HG03095 (cell line): Measurements from ENCODE around the gene LMO1.

Experiments used
- ATAC-seq: cut with Tn5 transposase; IDR thresholded peaks from one replicate; pipeline ENCODE4 v1.9.1; 2021; ENCODE audit warnings: moderate library complexity; ENCODE audit not compliant: unreplicated experiment

Gene LMO1

DNA sequence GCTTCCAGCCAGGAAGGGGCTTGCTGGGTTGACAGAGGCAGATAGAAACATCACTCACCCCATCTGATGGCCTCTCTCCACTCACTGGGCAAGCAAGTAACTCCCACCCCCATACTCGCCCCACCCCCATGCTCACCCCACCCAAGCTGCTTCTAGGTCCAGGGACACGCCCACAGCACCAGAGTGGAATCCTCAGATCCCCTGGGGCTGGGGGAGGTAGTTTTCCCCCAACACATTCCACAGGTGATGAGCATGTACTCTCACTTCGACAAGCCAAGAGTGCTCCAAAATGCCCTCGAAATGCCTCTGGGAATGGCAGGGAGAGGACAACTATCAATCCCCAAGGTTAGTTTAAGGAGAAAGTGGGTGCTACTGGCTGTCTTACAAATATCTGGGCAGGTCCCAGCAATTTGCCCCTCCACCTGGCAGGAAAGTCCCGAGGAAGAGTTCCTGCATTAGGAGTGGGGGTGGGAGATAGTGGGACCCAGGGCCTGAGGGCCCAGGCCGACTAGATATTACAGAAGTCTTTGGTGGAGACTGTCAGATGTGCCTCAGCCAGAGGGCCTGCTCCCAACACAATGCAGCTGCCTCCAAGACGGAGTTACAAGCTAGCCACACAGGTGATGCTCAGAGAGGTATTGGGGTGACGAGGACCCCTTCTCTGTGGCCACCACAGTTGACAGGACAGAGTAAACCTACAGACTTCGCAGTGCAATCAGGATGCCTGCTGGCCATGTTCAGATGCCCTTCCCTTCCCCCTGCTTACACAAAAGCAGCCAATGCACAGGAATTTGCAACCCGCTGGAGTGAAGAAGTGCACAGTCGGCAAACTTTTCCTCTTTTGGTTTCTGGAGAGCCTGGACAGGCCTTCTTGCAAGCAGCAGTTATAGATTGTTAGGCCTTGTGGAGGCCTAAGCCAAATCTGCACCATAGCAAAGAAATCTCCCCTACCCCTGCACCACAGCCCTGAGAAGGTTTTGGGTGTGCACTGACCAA lies 2.9 kb upstream of the LMO1 start:
- no peak for ATAC-seq

DNA sequence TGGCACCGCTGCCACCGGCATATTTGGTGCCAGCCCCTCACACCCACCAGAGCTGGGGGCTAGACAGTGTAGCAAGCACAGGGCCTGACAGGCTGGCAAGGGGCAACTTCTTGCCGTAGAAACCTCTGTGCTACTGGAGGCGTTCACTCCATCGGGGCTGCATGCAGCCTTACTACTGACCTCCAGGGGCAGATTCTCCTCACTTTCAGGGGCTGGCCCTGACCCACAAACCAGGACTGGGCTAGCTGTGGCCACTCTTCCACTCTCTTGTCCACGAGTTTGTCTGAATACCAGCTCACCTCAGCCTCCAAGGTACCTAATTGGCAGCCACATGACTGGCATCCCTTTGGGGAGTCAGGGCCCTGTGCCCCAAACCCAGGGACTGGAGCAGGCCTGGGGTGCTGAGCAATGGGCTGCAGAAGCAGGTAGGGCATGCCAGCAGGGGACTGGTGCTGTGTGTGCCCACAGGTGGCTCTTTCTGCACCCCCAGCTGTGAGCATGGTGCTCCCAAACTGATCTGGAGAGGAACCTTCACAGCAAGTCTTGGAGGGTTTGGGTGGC lies 2.1 kb upstream of the LMO1 start:
- ATAC-seq: no peak

DNA sequence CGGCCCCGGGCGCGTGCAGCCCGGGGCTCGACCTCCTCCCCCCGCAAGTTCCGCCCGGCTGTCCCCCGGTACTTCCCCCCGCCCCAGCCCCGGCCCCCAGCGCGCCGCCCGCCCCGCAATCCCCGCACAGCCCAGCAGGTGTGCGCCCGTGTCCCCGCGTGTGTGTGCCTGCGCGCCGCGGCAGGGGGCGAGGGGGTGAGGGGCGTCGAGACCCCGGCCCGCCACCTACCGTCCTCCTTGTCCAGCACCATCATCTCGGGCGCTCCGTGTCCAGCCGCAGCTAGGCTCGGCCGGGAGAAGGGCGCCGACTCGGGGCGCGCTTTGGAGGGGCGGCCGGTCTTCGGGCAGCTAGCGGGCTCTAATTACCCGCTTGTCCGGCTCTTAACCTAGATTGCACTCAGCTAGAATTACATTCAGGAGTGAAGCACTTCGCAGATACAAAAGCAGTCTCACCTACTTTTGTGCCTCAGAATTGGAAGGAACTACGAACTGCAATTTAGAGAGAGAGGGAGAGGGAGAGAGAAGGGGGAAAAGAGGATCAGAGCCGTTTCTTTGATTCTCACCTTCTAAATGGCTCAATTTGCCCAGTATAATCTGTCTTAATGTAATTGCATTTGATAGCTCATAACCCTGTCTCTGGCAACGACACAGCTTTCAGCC lies 439 bp downstream of the LMO1 start:
- no peak for ATAC-seq

DNA sequence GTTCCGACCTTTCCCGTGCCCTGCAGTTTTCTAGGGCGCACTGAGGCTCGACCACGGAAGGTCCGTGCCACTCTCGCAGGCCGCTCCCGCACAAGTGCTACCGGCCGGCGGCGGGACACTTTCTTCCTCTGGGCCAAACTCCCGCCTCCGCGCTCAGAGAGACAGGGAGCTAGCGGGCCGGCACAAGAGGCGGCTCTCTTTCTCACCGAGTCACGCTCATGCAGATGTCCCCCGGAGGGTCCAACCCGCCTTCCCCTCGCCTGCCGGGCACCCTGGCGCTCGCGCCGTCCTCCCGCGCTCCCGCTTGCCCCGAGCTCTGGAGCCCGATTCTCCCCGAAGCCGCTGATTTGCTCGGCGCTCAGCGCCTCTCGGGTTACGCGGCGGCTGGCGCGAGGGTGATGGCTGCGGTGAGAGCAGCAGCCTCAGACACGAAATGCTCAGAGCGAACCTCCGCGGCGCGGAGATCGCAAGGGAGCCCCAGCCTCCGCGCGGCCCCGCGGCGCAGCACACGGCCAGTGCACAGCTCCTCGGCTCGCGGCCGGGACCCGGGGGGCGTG lies 1.0 kb downstream of the LMO1 start:
- no peak for ATAC-seq

DNA sequence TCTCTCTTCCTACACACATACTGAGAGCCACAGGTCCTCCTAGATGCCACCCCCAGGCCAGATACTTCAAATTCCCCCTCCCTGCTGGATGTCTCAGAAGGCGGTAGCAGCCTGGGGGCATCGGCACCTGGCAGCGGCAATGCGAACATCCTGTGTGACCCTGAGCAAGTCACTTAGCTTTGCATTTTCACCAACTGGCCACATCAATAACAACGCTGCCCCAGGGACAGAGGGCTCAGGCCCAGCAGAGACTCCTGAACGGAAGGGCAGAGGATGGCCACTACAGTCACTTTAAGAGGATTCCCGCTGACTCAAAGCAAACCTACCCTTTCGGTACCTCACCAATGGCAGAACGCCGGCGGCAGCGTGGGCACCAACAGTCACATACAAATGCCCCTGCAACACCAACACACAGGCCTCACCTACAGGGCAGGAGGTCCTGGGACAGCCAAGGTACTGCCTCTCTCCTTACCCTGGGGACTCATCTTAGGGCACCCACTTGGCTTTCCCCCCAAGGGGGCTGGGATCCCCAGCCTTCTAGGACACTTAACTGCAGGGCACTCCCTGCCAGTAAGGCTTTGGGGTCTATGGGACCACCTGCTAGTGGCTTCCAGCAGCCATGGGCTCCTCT lies 1.6 kb downstream of the LMO1 start:
- no peak for ATAC-seq

DNA sequence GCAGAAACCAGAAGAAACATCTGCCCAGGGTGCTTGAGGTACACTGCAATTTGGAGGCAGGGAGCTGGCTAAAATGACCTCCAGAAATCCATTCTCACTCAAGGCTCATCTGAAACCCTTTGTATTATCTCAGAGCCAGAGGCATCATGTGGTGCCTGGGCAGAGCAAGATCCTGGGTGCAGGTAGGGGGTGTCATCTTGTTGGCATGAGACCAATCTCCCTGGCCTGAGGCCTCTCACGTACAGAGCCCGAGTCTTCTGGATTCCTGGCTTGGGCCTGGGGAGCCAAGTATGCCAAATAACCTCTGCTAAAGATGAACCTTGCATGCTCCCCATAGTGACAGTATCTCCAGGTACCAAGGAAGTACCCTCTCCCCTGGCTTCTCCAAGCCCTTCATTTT lies 2.4 kb downstream of the LMO1 start:
- ATAC-seq: no peak

DNA sequence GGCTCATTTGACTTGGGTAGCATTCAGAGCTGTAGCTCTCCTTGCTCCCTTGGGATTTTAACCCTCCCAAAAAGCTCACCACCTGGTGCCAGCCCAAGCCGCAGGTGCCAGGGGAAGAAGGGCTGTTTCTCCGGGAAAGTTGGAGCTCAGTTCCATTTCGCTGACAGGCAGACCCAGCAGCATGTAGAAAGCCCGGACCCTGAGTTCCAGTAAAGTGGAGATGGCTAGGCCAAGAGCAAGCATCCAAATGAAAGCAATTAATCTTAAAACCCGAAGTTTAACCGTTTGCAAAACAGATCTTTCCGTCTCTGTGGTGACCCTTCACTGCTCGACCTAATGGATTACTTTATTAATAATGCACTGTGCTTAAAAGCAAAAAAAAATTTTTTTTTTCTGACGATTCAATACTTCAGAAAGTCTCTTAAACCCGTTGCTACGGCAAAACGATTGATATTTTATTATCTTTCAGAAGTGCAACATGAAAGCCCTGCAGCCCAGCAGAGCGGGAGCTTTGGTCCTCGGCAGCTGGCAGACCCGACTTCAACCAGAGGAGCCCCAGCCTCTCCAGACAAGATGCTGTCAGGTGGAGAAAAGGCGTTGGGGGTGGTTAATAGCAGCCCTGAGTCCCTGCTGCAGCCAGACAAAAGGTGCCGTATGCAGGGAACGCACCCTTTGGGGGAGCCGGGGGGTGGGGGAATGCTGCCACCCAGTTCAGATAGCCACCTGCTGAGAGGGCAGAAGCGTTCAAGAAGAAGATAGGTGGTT lies 3.3 kb downstream of the LMO1 start:
- no peak for ATAC-seq

DNA sequence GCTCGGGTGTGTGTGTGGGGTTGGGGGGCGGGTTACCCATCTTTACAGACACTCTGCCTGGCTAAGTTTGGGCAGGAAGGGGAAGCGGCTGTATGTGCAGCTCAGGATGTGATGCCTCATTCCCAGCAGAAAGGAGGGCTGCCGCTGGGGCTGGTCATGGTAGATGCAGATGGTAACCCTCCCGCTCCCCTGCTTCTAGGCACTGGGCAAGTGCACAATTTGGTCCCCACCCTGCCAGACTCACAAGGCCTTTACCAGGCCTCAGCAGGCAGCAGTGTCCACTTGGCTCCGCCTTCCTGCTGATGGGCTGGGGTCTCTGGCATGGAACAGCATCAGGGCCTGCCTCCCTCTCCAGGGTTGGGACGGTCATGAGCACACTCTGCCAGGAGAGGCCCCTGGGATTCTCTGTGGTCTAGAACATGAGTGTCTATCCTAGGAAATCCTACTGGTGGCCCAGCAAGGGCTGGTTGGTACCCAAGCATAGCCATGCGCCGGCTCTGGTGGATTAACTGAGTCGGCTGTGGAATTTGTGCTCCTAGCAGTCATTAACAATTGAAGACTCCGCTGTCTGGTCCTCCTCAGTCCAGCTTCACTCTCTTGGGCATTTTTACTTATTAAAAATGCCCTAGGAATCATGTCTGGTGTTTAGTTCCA lies 4.2 kb downstream of the LMO1 start:
- ATAC-seq: no peak

DNA sequence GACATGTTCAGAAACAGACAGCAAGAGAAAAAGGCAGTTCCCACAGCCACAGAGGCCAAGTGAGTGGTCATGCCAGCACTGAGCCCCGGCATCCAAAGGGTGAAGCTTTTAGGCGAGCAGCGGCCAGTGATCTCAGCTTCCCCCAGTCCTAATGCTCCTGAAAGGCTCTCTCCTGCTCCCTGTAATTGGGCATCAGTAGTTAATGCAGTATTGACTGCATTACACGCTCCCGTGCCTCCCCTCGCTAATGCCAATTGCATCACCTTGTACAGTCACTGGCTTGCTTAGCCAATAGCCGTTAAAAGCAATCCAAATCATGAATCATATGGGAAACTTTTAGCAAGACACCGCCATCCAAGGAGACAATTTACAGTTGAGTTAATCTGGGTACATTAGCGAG lies 4.9 kb downstream of the LMO1 start:
- no peak for ATAC-seq

DNA sequence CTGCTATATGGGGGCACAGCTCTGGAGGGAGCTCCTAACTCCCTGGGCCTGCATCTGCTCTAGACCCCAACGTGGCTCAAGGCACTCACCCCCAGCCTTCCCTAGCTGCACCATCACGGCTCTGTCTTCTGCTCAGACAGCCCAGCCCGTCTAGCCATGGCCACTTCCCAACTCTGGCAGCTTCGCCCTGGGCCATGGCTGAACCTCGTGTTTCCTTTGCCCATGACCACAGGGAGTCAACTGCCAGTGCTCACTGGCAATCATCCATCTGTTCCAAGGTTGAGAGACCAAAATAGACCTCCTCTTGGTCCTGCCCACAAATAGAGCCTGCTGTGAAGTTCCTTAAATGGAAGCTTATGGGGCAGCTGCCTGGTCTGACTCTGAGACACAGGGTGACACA lies 5.4 kb downstream of the LMO1 start:
- no peak for ATAC-seq

DNA sequence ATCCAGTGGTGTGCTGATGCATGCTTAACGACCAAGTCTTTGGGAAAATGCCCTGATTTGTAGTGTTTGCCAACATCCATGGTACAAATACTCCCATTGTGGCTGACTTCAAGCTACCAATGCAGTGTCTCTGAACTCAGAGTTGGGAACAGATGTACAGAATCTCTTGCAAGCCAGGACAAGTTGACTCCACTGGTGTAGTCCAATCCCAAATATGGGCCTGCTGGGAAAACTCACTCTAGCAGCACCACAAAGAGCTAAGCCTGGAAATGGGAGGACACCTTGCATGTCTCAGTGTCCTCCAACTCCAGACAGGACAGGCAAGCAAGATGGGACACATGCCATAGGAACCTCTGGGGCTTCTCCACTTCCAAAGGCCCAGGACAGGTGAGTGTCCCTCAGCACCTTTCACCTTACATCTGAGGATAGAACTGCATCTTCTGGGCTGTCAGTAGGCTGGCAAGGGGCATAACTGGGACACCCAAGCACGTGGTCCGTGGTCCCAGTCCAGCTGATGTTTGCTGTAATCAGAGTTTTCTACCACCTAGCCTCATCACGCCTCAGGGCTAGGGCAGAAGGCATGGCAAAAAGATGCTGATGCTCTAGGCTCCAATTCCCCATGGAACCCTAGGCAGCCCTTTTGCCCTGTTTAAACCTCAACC lies 6.5 kb downstream of the LMO1 start:
- no peak for ATAC-seq

DNA sequence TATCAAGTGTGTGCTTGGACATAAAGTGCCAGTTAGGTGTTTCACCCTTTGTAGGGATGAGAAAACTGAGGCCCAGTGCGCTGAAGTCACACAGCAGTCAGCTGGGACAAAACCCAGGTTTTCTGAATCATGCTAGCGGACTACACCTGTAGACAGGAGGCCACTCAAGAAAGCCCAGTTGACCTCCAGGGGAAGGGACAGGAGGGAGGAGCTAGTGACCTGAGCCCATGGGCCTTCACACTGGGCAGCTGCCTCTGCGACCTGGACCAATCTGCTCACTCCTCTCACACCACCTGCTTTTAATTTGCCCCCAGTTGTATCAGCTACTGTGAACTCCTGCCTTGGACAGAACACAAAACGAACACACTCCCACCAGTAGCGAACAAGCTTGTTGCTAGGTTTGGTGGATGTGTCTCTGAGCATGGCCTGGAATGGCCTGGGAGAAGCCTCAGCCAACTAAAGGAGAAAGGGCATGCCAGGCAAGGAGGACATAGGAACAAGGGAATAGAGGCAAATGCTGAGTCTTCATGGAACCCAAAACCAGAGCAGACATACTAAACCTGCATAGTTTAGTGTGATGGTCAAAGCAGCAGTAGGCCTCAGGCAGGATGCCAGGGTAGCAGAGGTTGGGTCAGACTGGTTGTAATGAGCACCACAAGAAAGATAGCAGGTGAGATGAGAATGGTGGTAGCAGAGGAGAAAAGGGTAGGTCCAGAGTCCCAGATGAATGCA lies 7.2 kb downstream of the LMO1 start:
- ATAC-seq: no peak

DNA sequence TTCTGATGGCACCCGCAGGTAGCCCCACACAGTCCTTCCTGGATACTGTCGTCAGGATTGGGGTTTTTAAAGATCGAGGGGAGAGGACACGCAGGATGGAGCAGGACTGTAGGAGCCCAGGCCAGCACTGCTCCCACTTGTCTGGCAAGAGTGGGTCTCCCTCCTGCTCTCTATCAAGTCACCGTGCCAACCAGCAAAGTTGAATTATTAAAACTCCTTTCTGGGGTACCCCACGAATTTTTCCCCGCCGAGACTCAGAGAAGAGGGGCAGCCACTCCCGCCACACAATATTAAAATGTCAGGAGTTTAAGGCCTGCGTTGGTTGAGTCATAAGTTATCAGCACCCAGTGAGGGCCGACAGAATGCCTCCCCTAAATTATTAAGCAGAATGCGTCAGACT lies 10.1 kb downstream of the LMO1 start:
- no peak for ATAC-seq

DNA sequence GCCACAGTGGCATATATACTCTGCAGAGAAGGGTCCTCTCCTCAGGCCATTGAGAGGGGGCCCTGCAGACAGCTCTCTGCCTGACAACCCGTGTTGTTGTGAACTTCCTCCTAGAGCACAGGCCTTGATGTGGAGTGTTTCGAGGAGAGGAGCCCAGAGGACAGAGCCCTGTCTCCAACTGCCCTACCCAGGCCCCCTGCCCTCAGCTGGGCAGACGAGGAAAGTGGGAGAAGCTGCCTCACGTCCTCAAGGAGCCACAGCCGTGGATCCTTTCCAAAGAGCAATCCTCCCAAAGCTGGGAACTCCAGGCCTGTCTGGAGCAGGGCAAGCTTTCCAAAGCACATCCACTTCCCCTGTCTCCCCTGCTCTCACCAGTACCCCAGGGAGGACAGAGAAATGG lies 10.7 kb downstream of the LMO1 start:
- no peak for ATAC-seq

DNA sequence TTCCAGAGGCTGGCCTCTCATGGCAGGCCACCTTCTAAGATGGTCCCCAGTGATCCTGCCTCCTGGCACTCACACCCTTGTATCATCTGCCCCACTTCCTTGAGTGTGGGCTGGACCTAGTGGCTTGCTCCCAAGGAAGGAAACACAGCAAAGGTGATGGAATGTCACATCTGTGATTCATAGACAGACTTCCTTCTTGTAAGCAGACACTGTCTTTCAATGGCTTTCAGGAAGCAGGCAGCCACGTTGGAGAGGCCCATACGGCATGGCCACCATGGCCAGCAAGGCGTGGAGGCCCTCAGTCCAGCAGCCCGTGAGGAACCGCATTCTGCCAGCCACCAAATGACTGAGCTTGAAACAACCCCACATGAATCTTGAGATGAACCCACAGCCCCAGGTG lies 11.3 kb downstream of the LMO1 start:
- no peak for ATAC-seq

DNA sequence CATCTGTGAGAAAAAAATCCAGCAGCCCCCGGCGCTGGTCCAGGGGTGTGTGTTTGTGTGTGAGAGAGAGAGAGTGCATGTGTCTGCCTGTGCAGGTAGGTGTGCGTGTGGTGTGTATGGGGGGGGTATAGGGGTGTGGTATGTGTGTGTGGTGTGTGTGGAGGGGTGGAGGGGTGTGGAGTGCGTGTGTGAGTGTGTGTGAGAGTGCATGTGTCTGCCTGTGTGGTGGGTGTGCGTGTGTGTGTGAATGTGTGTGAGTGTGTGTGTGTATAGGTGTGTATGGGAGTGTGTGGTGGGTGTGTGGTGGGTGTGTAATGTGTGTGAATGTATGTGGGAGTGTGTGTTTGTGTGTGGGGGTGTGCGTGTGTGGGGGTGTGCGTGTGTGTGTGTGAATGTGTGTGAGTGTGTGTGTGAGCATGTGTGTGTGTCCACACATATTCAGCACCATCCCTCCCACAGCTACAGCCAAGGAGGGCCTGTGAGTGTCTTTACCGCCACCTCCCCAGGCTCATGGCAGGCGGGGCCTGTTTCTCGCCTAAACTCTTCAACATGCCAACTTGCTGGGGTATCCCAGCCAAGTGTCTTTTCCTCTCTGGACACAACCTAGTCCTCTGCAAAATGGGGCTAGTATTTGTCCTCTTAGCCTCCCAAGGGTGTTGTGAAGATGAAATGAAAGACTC lies 11.9 kb downstream of the LMO1 start:
- no peak for ATAC-seq

DNA sequence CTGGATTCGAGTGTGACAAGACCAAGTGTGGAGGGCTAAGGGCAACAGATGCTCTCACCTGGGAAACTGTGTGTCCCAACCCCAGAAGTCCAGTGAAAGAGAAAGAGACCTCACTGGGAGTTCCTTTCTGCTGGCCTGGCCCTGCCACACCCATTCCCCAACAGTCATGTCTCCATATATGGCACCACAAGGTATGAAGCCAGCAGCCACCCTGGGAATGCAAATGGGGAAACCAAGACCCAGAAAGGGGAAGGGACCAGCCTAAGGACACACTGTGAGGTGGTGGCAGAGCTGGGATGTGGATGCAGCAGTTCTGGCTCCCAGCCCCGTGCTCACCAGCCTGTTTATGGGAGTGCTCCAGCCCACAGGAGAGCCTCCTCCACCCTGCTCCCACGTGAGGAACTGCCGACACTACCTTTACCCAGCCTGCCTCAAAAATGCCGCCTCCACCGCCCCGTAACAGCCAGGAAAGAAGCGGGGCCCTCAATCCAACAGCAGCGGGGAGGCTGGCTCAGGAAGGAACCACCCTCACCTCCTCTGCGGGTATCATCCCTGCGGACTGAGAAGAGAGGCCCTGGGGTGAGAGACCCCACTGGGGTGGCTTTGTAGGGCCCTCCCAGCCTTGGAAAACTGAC lies 12.6 kb downstream of the LMO1 start:
- ATAC-seq: no peak

DNA sequence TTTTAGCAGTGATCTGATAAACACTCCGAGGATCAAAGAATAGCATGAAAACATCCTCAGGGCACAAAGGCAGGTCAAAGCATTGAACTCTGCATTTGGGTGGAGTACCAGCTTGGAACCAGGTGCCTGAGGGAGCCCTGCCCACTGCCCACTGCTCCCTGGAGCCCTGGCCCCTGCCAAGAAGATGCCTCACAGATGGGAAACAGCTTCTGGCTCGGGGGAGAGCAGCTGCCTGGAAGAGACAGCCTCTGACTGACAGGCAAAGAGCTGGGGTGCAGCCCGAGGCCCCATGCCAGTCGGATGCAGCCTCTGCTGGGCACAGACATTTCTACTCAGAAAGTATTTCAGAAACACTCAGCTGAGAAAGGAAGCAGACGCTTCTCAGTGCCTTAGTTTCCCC lies 13.2 kb downstream of the LMO1 start:
- no peak for ATAC-seq
